HepG2 (cell line): ENCODE data around the gene SEC14L2. TPM values are rescaled to one million over a fixed set of nuclear protein-coding genes. Genes with fewer than 3 reads are reported as not detected.

ENCODE experiments used
- ARID3A ChIP-seq: IDR thresholded peaks from 2 replicates; pipeline ENCODE4 v1.6.1; 2012; ENCODE audit warnings: low read depth, low read length, improper control_type of control experiment
- ARID5B ChIP-seq: IDR thresholded peaks from 2 replicates; pipeline ENCODE4 v1.4.0; 2020; ENCODE audit warnings: mild to moderate bottlenecking, missing genetic modification reagents
- DR1 ChIP-seq: sonication (generic); formaldehyde crosslinking; IDR thresholded peaks from 2 replicates; pipeline ENCODE4 v1.8.0; 2021; ENCODE audit warnings: mild to moderate bottlenecking, missing genetic modification reagents, inconsistent platforms
- ELF1 ChIP-seq: sonication (generic); formaldehyde crosslinking; IDR thresholded peaks from 2 replicates; pipeline ENCODE4 v1.4.0; 2020; ENCODE audit warnings: missing genetic modification reagents
- KAT8 ChIP-seq: IDR thresholded peaks from 2 replicates; pipeline ENCODE4 v1.6.1; 2016; ENCODE audit warnings: missing genetic modification reagents, missing compliant biosample characterization
- KLF12 ChIP-seq: sonication (generic); formaldehyde crosslinking; IDR thresholded peaks from 2 replicates; pipeline ENCODE4 v1.4.0; 2020; ENCODE audit warnings: missing genetic modification reagents, borderline replicate concordance
- MAZ ChIP-seq, 2 experiments: sonication (generic) in 1 of 2; formaldehyde crosslinking in 1 of 2; IDR thresholded peaks; 2 replicates each; pipeline versions ENCODE4 v1.5.0 to v1.6.1; 2012 to 2020; ENCODE audit warnings: low read depth in 2 of 2, mild to moderate bottlenecking in 2 of 2, borderline replicate concordance in 1 of 2, improper control_type of control experiment in 1 of 2, low read length in 1 of 2, missing genetic modification reagents in 1 of 2, moderate library complexity in 1 of 2
- ZFP36L1 ChIP-seq: sonication (generic); formaldehyde crosslinking; IDR thresholded peaks from 2 replicates; pipeline ENCODE4 v1.8.0; 2022; ENCODE audit warnings: mild to moderate bottlenecking, missing genetic modification reagents, moderate library complexity
- ZNF24 ChIP-seq: fragments of 450-650 bp; IDR thresholded peaks from 2 replicates; pipeline ENCODE4 v1.6.1; 2017; ENCODE audit warnings: antibody characterized with exemption, mild to moderate bottlenecking
- ZNF3 ChIP-seq: IDR thresholded peaks from 2 replicates; pipeline ENCODE4 v1.7.0; 2017; ENCODE audit warnings: inconsistent platforms
- ZNF335 ChIP-seq: sonication (generic); formaldehyde crosslinking; IDR thresholded peaks from 2 replicates; pipeline ENCODE4 v1.4.0; 2020; ENCODE audit warnings: missing genetic modification reagents
- ZNF724P ChIP-seq: sonication (generic); formaldehyde crosslinking; IDR thresholded peaks from 2 replicates; pipeline ENCODE4 v1.8.0; 2022; ENCODE audit warnings: missing genetic modification reagents, borderline replicate concordance
- polyA plus RNA-seq, 8 experiments: library from polyadenylated mRNA; depleted of rRNA in 3 of 8; stranded (reverse) in 7 of 8; unstranded in 1 of 8; fragments of >200 nt; fragmentation: Illumina TruSeq in 4 of 8; extraction: Trizol in 4 of 8; gene quantifications; 2 replicates each; pipeline versions ENCODE4 v1.2.1 to v1.2.3, GENCODE V29; 2011 to 2016; ENCODE audit warnings: low read depth in 4 of 8, missing spikeins in 1 of 8, mixed read lengths in 1 of 8; ENCODE audit not compliant: insufficient read depth in 1 of 8
- total RNA-seq, 5 experiments: library from RNA; depleted of rRNA; stranded (reverse); fragments of >200 nt; fragmentation: Illumina TruSeq; extraction: Trizol; gene quantifications; 2 replicates each; pipeline ENCODE4 v1.2.3, GENCODE V29; 2016; ENCODE audit warnings: low read depth in 1 of 5
- TF ChIP-seq, protein P1 (sequence below): sonication (generic); formaldehyde crosslinking; IDR thresholded peaks from 2 replicates; pipeline ENCODE4 v1.4.0; 2020; ENCODE audit warnings: missing genetic modification reagents, borderline replicate concordance
- TF ChIP-seq, protein P2 (sequence below): IDR thresholded peaks from 2 replicates; pipeline ENCODE4 v1.6.1; 2016; ENCODE audit warnings: mild to moderate bottlenecking
- TF ChIP-seq, protein P3 (sequence below): sonication (generic); formaldehyde crosslinking; IDR thresholded peaks from 2 replicates; pipeline ENCODE4 v1.5.0; 2020; ENCODE audit warnings: mild to moderate bottlenecking, missing genetic modification reagents

SEC14L2 gene
- total and polyA plus RNA-seq, 2 of the 13 experiments (the other 11 are each of a cell fraction or from before 2014, with no cell fraction given): 4.1 to 5.1 TPM

- TF ChIP-seq, protein P1, sequence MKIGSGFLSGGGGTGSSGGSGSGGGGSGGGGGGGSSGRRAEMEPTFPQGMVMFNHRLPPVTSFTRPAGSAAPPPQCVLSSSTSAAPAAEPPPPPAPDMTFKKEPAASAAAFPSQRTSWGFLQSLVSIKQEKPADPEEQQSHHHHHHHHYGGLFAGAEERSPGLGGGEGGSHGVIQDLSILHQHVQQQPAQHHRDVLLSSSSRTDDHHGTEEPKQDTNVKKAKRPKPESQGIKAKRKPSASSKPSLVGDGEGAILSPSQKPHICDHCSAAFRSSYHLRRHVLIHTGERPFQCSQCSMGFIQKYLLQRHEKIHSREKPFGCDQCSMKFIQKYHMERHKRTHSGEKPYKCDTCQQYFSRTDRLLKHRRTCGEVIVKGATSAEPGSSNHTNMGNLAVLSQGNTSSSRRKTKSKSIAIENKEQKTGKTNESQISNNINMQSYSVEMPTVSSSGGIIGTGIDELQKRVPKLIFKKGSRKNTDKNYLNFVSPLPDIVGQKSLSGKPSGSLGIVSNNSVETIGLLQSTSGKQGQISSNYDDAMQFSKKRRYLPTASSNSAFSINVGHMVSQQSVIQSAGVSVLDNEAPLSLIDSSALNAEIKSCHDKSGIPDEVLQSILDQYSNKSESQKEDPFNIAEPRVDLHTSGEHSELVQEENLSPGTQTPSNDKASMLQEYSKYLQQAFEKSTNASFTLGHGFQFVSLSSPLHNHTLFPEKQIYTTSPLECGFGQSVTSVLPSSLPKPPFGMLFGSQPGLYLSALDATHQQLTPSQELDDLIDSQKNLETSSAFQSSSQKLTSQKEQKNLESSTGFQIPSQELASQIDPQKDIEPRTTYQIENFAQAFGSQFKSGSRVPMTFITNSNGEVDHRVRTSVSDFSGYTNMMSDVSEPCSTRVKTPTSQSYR (CRISPR knock-in tag): peak; percentile 32; the same call in 1 of the 2 replicates
- TF ChIP-seq ZNF724P (CRISPR knock-in tag) (no peak), ZNF335 (CRISPR knock-in tag) (no peak), MAZ (IDR thresholded peaks at IDR 0.05; ENCODE audit: borderline replicate concordance, low read depth, low read length) (no peak), MAZ (CRISPR knock-in tag; IDR thresholded peaks at IDR 0.05; ENCODE audit: low read depth) (no peak), ARID3A (no peak), KLF12 (CRISPR knock-in tag) (no peak), DR1 (no peak), ARID5B (no peak), ZNF24 (no peak), ZFP36L1 (no peak), KAT8 (CRISPR knock-in tag) (no peak), ZNF3 (CRISPR knock-in tag) (no peak), ELF1 (CRISPR knock-in tag) (no peak)
- TF ChIP-seq, protein P2, sequence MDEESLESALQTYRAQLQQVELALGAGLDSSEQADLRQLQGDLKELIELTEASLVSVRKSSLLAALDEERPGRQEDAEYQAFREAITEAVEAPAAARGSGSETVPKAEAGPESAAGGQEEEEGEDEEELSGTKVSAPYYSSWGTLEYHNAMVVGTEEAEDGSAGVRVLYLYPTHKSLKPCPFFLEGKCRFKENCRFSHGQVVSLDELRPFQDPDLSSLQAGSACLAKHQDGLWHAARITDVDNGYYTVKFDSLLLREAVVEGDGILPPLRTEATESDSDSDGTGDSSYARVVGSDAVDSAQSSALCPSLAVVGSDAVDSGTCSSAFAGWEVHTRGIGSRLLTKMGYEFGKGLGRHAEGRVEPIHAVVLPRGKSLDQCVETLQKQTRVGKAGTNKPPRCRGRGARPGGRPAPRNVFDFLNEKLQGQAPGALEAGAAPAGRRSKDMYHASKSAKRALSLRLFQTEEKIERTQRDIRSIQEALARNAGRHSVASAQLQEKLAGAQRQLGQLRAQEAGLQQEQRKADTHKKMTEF: no peak
- TF ChIP-seq, protein P3, sequence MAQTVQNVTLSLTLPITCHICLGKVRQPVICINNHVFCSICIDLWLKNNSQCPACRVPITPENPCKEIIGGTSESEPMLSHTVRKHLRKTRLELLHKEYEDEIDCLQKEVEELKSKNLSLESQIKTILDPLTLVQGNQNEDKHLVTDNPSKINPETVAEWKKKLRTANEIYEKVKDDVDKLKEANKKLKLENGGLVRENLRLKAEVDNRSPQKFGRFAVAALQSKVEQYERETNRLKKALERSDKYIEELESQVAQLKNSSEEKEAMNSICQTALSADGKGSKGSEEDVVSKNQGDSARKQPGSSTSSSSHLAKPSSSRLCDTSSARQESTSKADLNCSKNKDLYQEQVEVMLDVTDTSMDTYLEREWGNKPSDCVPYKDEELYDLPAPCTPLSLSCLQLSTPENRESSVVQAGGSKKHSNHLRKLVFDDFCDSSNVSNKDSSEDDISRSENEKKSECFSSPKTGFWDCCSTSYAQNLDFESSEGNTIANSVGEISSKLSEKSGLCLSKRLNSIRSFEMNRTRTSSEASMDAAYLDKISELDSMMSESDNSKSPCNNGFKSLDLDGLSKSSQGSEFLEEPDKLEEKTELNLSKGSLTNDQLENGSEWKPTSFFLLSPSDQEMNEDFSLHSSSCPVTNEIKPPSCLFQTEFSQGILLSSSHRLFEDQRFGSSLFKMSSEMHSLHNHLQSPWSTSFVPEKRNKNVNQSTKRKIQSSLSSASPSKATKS (CRISPR knock-in tag): no peak
Measured at GRCh38 chr22:30426388-30427353, 29.9 kb downstream of the SEC14L2 start (continued).
